NCI-H2171 (cell line): ENCODE data around the gene RANBP3.
"Not testable (repeated sequence)": the region's sequence is repeated elsewhere in the genome, so short reads cannot be mapped to it uniquely, and the experiment has no call there.

Source experiments
- DNase-seq: peaks from one replicate; lab custom pipeline; 2025; lab: John Stamatoyannopoulos, UW

The RANBP3 gene

GRCh38 chr19:5985837-5986236, 7.9 kb upstream of the RANBP3 start:
- not testable (repeated sequence) for DNase-seq

GRCh38 chr19:5985098-5985783, 7.3 kb upstream of the RANBP3 start:
- DNase-seq = no peak

- DNase-seq = no peak
These were observed 6.7 kb upstream of the RANBP3 start for GRCh38 chr19:5984600-5984999.

GRCh38 chr19:5983367-5983955, 5.5 kb upstream of the RANBP3 start:
- no peak for DNase-seq

- no peak for DNase-seq
These were observed 939 bp upstream of the RANBP3 start for GRCh38 chr19:5978606-5979552.

- DNase-seq = no peak
These were observed 637 bp downstream of the RANBP3 start for GRCh38 chr19:5977222-5977784.

GRCh38 chr19:5976768-5977167, 1.2 kb downstream of the RANBP3 start:
- DNase-seq = no peak

GRCh38 chr19:5975388-5975728, 2.6 kb downstream of the RANBP3 start:
- DNase-seq = no peak

- DNase-seq = no peak
These were observed 3.1 kb downstream of the RANBP3 start for GRCh38 chr19:5974721-5975387.

GRCh38 chr19:5973867-5974635, 3.9 kb downstream of the RANBP3 start:
- no peak for DNase-seq

- no peak for DNase-seq
These were observed 4.6 kb downstream of the RANBP3 start for GRCh38 chr19:5973376-5973775.

GRCh38 chr19:5972355-5972731, 5.6 kb downstream of the RANBP3 start:
- DNase-seq = no peak

GRCh38 chr19:5971714-5972354, 6.1 kb downstream of the RANBP3 start:
- no peak for DNase-seq

GRCh38 chr19:5969476-5969875, 8.5 kb downstream of the RANBP3 start:
- no peak for DNase-seq

- DNase-seq = no peak
These were observed 9.2 kb downstream of the RANBP3 start for GRCh38 chr19:5968431-5969373.

GRCh38 chr19:5967994-5968430, 9.9 kb downstream of the RANBP3 start:
- DNase-seq = no peak

- no peak for DNase-seq
These were observed 10.4 kb downstream of the RANBP3 start for GRCh38 chr19:5967571-5967970.

GRCh38 chr19:5966941-5967340, 11.0 kb downstream of the RANBP3 start:
- no peak for DNase-seq

GRCh38 chr19:5966215-5966614, 11.7 kb downstream of the RANBP3 start:
- no peak for DNase-seq
